ENCODE data around the gene USPL1.
A peak's percentile ranks its signal among the peaks of the same experiment; 100 is the strongest.

USPL1 gene

GRCh38 chr13:30617315-30618185, at the start of gene USPL1 (continued):
- TF ChIP-seq ZNF148 (tag by site-specific recombination; IDR thresholded peaks at IDR 0.05; ENCODE audit: borderline replicate concordance) (peak; percentile 80; the same call in 1 of the 2 replicates), ZBTB20 (tag by site-specific recombination; IDR thresholded peaks at IDR 0.05) (peak; percentile 66; the same call in 1 of the 2 replicates), KLF1 (tag by site-specific recombination; IDR thresholded peaks at IDR 0.05) (peak; percentile 85), PRDM10 (tag by site-specific recombination; IDR thresholded peaks at IDR 0.05) (peak; percentile 67), ZNF16 (tag by site-specific recombination; IDR thresholded peaks at IDR 0.05; ENCODE audit: low read depth) (0 out of 2 replicates have a peak, but pooled peaks have one; percentile 34), SCRT2 (tag by site-specific recombination; IDR thresholded peaks at IDR 0.05) (peak; percentile 64), FEZF1 (tag by site-specific recombination; IDR thresholded peaks at IDR 0.05) (peak; percentile 70), YY2 (tag by site-specific recombination; IDR thresholded peaks at IDR 0.05) (peak; percentile 76), ZBTB21 (tag by site-specific recombination; IDR thresholded peaks at IDR 0.05) (peak; percentile 94), ZIC2 (tag by site-specific recombination; IDR thresholded peaks at IDR 0.05) (peak; percentile 86), ZBTB49 (tag by site-specific recombination; IDR thresholded peaks at IDR 0.05; ENCODE audit: low read depth) (no peak), HIC1 (tag by site-specific recombination; IDR thresholded peaks at IDR 0.05) (peak; percentile 73), ZBTB11 (tag by site-specific recombination; conservative IDR thresholded peaks at IDR 0.05; ENCODE audit: low read depth) (peak; percentile 100), OVOL3 (tag by site-specific recombination; IDR thresholded peaks at IDR 0.05) (0 out of 2 replicates have a peak, but pooled peaks have one; percentile 59), REPIN1 (tag by site-specific recombination; IDR thresholded peaks at IDR 0.05; ENCODE audit: low read depth) (peak; percentile 85; the same call in 1 of the 2 replicates), ZNF184 (tag by site-specific recombination; IDR thresholded peaks at IDR 0.05) (peak; percentile 63; the same call in 1 of the 2 replicates), ZNF239 (tag by site-specific recombination; IDR thresholded peaks at IDR 0.05) (peak; percentile 49; the same call in 1 of the 2 replicates), HOXD13 (CRISPR knock-in tag; IDR thresholded peaks at IDR 0.05; ENCODE audit: borderline replicate concordance) (peak; percentile 57; the same call in 1 of the 2 replicates), SP3 (tag by site-specific recombination; IDR thresholded peaks at IDR 0.05) (peak; percentile 96), ZNF791 (tag by site-specific recombination; IDR thresholded peaks at IDR 0.05) (no peak), ZFP37 (tag by site-specific recombination; IDR thresholded peaks at IDR 0.05) (peak; percentile 99), ZNF23 (tag by site-specific recombination; IDR thresholded peaks at IDR 0.05; ENCODE audit: borderline replicate concordance) (no peak; the same call in 1 of the 2 replicates), ZBTB8A (tag by site-specific recombination; IDR thresholded peaks at IDR 0.05) (peak; percentile 91)
